Frontal cortex (tissue), 4 donors: Measurements from ENCODE around the gene C2CD3. TPM values are rescaled to one million over a fixed set of nuclear protein-coding genes. Genes with fewer than 3 reads are reported as not detected.

Source experiments
- DNase-seq, 2 donors: peaks; one replicate each; pipeline ENCODE4 v3.0.0; 2012; ENCODE audit warnings: low spot score in 2 of 2
- FAIRE-seq: peaks from 2 replicates; lab custom pipeline; 2012; peaks lifted over from hg19 to GRCh38; lab: Jason Lieb, UNC
- total RNA-seq: library from RNA; depleted of rRNA; stranded (reverse); fragments of >200 nt; gene quantifications from one replicate; pipeline ENCODE4 v1.2.3, GENCODE V29; 2014
- donor health status: control.
- donor health status: control.
- donor health status: control.

C2CD3 gene
- total RNA-seq, 1 donor from 2014 or later: 11.8 TPM

- DNase-seq (no peak), FAIRE-seq (no peak)
These were observed 160.2 kb downstream of the C2CD3 start for GRCh38 chr11:74010306-74011300.

- DNase-seq (no peak), FAIRE-seq (no peak)
These were observed 161.0 kb downstream of the C2CD3 start for GRCh38 chr11:74009675-74010305.

GRCh38 chr11:74009230-74009547 lies 161.6 kb downstream of the C2CD3 start:
- FAIRE-seq: no peak
- no peak for DNase-seq

GRCh38 chr11:74008373-74009229 lies 162.2 kb downstream of the C2CD3 start, which contains the start of gene UCP3:
Gene UCP3, minus strand, starts transcription at chr11:74009085. Its CDS starts 2,043 bp downstream, at chr11:74007042.
- no peak for DNase-seq
- FAIRE-seq: no peak

- FAIRE-seq (no peak), DNase-seq (no peak)
These were observed 163.0 kb downstream of the C2CD3 start for GRCh38 chr11:74007691-74008372.

GRCh38 chr11:74006743-74007304 lies 164.0 kb downstream of the C2CD3 start:
- FAIRE-seq: no peak
- no peak for DNase-seq

GRCh38 chr11:74005721-74006517 lies 164.9 kb downstream of the C2CD3 start:
- no peak for FAIRE-seq
- no peak for DNase-seq

GRCh38 chr11:74004759-74005615 lies 165.8 kb downstream of the C2CD3 start:
- no peak for DNase-seq
- FAIRE-seq: no peak

GRCh38 chr11:74004046-74004695 lies 166.6 kb downstream of the C2CD3 start:
- FAIRE-seq (no peak), DNase-seq (no peak)

- no peak for DNase-seq
- no peak for FAIRE-seq
These were observed 168.0 kb downstream of the C2CD3 start for GRCh38 chr11:74002832-74003231.

- FAIRE-seq: no peak
These were observed 168.9 kb downstream of the C2CD3 start for GRCh38 chr11:74001822-74002286.

GRCh38 chr11:74000307-74001133 lies 170.3 kb downstream of the C2CD3 start:
- FAIRE-seq (no peak), DNase-seq (no peak)

More at GRCh38 chr11:74001822-74002286, 168.9 kb downstream of the C2CD3 start:
- DNase-seq: no peak

GRCh38 chr11:73999581-74000306 lies 171.1 kb downstream of the C2CD3 start:
- FAIRE-seq (no peak), DNase-seq (no peak)

- DNase-seq (no peak), FAIRE-seq (no peak)
These were observed 171.8 kb downstream of the C2CD3 start for GRCh38 chr11:73998846-73999575.
